ENCODE results near the gene CERS4.
A peak's percentile ranks its signal among the peaks of the same experiment; 100 is the strongest.

- TF ChIP-seq CTCF (IDR thresholded peaks at IDR 0.05 in 8 of 11, conservative IDR thresholded peaks at IDR 0.05 in 3 of 11) (no peak), POLR2AphosphoS5 (IDR thresholded peaks at IDR 0.05) (peak in 2 of 3 donors; percentile 59 to 62)
Observed at GRCh38 chr19:8306235-8307054, 97.3 kb downstream of the CERS4 start.

All from spleen (tissue), 7 donors.